HG03139 (cell line): ENCODE results near the gene LAMA1.

Experiments
- ATAC-seq: cut with Tn5 transposase; IDR thresholded peaks from one replicate; pipeline ENCODE4 v1.9.1; 2021; ENCODE audit not compliant: unreplicated experiment

Gene LAMA1

DNA sequence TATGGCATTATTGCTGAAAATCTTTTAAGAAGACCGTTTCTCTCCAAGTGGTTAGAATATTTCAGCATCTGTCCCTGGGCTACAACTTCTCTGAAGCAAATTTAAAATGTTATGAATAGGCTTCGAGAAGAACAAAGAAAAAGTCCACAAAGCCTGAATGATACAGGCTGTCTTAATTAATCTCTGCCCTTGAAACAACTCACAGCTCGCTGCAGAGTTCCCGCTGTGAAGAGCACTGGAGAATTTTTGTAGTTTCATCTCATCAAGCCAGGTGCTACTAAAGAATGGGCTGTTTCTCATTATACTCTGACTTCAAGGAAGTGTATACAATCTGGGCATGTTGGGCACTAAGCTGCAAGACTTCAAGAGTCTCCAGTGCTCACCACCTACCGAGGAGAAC is 67.6 kb downstream of the LAMA1 start:
- no peak for ATAC-seq

DNA sequence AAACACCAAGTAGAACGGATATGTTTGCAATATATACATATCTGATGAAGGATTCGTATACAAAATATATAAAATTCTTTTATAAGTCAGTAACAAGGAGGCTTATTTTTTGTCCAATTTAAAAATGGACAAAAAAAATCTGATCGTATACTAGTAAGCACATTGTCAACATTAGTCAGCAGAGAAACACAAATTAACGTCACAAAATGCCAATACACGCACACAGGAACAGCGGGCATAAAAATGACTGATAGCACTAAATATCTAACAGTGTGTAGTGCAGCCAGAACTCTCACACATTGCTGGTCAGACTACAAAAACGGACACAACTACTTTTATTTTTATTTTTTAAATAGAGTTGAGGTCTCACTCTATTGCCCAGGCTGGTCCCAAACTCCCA is 69.5 kb downstream of the LAMA1 start:
- ATAC-seq, result no peak

DNA sequence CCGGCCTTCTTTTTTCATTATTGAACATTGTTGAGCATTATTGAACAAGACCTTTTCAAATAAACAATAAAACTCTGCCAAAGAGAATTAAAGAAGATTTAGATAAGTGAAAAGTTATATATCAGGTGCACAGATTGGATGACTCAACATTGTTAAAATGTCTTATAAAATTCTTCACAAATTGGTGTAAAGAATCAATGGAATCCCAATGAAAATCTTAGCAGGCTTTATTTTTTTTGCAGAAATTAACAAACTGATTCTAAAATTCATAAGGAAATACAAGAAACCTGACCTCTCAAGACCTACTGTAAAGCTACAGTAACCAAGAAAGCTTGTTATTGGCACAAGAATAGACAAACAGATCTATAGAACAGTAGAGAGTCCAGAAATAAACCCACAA is 70.3 kb downstream of the LAMA1 start:
- no peak for ATAC-seq

DNA sequence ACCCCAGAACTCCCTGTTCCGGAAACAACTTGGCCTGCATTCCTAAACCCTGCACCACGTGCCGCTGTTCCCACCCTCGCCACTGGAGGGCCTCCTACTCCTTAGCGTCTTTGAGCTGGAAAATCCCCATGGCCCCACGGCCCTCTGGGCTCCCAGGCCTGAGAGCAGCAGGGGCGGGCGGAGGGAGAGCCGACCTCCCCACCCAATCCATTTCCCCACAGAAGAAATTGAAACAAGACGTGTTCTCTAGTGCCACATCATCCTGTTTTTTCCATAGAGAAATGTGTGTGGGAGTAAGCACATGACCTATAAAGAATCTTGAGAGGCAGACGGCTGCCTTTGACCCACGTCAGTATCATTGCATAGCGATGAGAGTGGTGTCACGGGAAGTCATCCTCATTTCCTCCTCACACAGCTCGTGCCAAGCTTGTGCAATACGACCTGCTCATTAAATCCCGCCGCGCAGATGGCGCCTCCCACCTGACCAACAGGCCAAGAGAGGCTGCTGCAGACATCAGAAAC is 79.2 kb downstream of the LAMA1 start:
- no peak for ATAC-seq

DNA sequence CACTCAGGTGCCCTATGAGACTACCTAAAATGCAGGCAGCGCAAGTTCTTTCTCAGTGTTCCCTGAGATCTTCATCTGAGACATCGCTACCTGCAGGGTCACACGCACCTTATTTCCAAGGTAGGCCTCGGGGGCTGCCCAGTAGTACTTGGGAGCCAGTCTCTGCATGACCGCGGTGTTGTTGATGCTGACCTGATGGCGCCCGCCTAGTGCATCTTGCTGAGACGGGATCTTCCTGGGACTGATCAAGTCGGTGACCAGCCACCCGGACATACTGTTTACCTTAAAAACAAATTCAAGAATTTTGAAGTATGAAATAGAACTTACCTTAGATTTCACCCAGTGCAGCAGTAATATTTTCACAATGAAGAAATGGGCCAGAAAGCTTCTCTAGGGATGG is 80.1 kb downstream of the LAMA1 start:
- ATAC-seq, result no peak

DNA sequence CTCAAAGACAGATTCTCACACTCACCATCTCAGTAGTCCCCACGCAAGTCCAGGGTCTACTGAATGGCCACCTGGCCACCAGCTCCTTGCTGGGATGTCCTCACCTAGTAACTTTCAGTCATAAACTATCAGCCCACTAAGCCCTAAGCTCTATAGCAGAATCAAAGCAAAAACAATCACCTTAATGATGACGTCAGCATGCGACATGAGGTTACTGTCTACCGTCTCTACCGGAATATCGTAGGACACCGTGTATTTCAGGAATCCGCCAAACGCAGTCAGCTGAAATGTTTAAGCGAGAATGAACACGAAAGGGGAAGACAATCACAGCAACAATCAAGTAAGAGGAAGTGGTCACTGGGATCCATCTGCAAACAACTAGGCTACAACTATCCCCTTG is 81.8 kb downstream of the LAMA1 start:
- ATAC-seq, result no peak

DNA sequence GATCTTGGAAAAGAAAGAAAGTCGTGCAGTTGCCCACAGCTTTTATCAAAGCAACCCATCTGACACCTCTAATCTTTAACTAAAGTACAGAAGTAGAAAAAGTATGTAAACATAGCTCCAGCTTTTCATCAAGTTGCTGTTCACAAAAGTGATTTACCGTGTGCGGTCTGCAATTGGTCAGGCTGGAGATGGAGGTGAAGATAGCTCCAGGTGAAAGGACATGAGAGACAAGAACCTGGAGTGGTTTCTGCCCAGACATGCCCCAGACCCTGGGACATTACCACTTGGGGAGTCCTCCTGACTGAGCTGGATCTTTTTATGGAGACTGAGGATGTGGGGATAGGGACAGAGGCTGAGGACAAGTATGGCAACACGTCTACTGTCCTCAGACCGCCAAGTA is 82.7 kb downstream of the LAMA1 start:
- no peak for ATAC-seq

DNA sequence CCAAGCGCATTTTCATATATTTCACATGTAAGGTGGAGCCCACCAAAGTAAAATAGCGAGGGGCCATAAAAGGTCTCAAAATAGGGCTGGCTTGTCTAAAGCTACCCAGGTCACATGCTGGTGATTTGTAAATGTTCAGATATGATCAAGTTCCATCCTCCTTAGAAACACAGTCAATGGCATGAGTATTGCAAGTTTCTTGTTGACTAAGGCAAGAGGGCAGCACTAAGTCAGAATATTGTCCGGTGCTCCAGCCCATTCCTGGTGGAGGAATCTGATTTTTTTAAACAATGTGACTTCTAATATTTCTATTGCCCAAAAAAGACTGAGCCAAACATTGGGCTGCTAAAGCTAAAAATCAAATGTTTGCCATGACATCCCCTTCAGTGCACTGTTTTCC is 85.1 kb downstream of the LAMA1 start:
- no peak for ATAC-seq

DNA sequence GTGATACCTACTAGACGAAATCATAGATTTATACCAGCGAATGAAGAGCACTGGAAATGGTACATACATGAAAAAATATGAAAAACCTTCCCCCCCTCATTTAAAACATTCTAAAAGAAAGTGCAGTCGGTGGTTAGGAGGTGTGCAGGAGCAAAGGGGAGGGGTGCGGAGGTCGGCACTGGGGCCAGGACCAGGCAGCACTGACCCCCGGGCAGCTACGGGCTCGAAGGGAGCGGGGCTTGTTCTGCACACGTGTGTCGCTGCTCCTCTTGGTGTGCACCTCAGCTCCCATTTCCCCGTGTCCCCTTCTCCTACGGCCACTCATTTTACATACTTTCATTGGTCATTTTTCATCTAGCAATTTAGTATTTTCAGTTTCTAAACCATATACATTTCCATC is 89.0 kb downstream of the LAMA1 start:
- no peak for ATAC-seq

DNA sequence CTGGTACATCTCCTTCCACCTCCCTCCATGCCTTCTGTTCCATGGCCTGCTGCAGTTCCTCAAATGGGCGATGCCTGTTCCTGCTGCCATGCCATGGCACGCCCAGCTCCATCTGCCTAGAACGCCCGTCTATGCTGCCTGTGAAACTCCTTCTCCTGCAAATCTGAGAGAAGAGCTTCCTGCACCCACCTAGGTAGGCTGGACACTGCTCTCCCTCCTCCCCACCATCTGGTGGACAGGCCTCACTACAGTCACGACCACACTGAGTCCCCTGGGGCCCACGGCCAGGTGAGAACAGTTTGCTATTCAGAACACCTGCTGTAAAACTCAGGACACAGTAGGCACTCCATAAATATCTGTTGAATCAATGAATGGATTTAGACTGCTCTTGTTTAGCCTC is 92.4 kb downstream of the LAMA1 start:
- ATAC-seq, result no peak

DNA sequence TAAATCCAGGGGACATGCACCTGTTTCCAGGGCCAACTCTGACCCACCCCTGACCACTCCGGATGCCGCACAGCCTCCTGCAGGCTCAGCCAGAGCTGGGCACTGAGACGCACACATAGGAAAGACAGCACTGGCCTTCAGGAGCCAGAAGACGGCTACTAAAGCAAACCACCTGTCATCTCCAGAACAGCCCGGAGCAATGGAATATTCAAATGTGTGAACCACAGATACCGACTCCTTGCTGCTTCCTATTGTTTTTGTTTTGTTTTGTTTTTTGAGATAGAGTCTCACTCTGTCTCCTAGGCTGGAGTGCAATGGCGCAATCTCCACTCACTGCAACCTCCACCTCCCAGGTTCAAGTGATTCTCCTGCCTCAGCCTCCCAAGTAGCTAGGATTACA is 94.0 kb downstream of the LAMA1 start:
- ATAC-seq, result no peak

DNA sequence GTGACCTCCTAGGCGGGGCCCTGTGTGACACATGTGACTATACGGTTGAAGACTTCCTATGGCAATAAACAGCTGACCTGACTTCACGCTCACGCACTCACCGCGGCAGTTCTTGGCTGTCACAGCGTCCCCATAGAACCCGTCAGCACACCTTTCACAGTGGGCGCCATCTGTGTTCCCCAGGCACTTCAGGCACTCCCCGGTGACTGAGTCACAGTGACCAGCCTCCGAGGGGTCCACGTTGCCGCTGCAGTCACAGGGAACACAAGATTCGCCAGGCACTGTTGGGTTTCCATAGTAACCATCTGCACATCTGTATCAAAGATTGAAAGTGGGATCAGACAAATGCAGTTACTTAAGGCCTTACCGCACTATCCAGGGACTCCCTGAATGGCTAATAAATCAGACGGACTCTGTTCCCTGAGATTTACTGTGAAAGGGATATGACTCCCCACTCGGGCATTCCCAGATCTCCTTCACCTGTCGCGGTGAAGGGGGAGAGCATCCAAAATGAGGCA is 94.5 kb downstream of the LAMA1 start:
- no peak for ATAC-seq

DNA sequence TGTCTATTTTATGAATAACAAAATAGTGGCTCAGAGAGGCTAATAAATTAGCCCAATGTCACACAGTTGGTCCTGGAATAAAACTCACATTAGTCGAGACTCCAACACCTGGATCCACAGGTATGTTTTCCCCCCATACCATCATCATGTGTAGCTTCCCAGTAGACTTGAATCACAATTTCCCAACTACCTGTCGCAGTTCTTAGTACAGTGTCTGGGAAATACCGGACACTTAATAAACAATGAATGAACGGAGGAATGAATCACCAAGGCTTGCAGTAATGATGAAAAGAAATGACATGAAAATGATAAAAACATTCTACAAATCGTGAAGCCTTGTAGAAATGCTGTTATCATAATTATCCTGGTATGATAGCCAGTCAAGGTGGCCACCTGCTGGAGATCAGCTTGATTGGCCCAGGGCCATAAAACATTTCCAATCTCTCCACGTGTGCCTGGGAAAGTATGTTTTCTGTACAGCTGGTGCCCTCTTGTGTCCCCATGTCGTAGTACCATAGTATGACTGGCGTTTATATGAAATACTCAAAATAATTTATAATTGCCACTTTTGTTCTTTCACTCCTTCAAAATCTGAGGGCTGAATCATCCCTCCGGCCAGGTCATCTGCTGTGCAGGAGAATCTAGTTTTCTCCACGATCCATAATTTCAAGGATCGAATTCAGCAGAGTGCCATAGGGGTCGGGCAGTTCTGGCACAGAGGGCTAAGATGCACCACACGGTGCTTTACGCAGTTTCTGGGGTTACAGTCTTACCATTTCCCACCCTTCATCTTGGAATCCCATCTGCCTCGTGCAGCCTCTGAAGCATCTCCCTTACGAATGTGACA is 95.4 kb downstream of the LAMA1 start:
- no peak for ATAC-seq

DNA sequence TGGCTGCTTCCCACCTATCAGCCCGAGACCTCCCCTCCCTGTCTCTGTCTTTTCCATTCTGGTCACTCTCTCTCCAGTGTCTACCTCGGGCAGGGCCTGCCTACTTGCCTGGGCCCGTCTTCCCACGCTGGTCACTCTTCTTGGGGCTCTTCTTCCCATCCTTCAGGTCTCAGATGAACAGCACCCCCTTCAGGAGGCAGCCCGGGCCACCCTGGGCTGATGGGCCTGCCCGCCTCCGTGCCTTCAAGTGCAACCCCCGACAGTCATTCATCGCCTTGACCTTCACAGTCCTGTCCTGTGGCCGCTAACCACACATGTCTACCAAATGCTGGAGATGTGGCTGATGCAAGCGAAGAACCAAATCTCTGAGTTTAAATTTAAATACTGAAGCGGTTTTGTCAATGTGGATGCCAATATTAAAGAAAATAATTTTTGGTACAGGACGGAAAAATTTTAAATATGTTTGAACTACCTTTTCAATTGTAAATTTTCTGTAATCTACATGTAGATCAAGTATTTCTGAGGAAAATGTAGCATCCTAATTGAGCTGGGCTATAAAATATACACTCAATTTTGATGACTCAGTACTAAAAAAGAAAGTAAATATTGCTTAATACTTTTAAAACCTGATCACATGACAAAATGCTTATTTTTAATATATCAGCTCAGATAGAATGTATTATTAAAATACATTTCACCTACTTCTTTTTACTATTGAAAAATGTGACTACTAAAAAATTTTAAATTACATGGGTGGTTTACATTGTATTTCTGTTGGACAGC is 96.4 kb downstream of the LAMA1 start:
- no peak for ATAC-seq

DNA sequence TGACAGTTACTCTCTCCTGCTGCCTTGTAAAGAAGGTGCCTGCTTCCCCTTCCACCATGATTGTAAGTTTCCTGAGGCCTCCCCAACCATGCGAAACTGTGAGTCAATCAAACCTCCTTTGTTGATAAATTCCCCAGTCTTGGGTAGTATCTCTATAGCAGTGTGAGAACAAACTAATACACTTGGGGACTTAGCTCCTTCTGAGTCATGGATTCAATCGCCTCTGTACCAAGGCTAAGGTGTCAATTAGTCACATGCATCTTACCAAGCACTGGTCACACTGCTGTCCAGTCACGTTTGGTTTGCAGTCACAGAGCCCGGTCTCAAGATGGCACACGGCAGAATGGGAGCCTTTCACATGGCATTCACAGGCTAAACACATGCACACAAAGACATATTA is 100.6 kb downstream of the LAMA1 start:
- no peak for ATAC-seq

DNA sequence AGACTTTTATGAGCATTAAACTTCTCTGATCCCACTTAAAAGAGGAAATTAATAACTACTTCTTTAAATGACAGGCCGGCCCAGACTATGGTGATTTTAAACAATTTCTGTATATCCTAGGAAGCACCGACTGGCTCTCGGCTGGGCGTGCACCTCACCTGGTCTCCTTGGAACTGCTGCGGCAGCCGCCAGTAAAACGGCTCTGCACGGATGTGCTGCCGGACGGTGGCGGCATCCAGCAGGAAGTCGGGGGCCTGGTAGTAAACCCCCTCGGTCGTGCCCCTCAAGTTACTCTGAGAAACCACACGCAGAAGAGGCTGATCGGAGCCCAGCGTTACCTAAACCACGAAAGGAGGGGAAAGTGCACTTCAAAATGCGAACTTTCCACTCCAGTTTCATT is 106.5 kb downstream of the LAMA1 start:
- no peak for ATAC-seq

DNA sequence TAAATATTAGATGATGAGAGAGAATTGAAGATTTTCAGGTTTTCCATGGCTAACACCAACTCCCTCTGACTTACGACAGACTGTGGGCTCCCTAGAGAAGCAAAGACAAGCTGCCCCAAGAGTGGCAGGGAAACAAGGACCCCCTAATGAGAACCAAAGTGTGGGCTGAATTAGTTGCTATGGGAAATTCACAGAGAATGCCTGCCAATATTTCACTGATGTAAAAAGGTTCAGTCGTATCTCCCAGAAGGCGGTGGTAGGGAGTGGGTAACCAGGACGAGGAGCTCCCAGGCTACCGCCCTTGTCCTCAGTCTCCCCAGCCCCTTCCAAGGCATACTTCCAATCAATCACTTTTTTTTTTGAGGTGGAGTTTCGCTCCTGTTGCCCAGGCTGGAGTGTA is 113.6 kb downstream of the LAMA1 start:
- ATAC-seq, result no peak

DNA sequence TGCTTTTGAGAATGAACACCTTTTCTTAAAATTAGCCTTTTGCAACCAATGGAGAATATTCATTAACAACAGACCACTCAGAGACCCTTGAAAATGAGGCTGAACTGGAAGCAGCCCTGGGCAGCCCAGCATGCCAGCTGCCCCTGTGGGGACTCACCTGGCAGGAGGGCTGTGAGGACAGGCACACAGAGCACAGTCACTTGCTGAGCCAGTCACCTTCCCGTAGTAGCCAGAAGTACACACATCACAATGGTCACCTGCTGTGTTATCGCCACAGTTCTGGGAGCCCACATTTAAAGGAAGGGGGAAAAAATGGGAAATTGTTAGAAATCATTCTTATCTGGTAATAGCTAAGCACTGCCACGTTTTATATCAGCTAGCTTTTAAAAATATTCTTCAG is 115.5 kb downstream of the LAMA1 start:
- ATAC-seq, result no peak

DNA sequence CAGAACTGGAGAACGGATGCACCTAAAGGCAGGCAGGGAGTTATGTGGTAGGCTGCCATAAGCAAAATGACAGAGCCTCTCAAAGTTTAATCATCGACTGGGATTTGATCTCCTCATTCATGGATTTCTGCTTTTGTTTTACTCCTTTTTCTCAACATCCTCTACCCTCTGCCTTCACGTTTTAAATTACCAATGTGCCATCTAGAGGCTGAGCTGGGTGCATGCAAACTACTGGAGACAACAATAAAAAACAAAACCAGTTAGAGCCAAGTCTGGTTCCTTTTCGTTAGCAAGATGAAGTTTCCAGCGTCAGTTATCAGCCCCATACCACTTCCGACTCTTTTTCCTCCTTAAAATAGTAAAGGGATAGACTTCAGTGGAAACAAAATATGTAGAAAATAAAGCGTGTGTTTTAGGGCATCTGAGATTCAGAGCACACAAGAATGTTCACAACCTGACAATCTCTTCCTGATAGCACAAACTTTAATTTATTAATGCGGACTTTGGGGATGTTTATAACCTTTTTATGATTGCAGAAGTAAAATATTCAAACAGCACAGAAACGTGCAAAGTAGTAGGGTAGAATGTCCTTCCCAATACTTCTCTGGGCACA is 117.0 kb downstream of the LAMA1 start:
- ATAC-seq, result no peak

DNA sequence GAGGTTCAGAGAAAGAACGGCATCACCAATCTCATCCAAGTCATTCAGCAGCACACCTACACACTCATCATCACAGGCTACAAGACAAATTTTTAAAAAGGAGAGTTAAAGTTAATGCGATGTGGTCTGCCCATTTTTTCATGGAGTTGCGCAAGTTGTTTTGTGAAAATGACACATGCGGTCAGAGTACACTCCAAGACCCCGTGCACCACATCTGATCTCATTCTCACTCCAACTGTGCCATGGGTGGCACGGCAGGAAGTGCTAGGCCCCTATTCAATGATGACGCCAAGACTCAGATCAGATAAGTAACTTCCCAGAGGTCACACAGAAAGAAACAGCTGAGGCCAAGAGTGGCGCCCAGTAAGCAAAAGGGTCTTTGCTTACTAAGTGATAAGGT is 119.8 kb downstream of the LAMA1 start:
- no peak for ATAC-seq

DNA sequence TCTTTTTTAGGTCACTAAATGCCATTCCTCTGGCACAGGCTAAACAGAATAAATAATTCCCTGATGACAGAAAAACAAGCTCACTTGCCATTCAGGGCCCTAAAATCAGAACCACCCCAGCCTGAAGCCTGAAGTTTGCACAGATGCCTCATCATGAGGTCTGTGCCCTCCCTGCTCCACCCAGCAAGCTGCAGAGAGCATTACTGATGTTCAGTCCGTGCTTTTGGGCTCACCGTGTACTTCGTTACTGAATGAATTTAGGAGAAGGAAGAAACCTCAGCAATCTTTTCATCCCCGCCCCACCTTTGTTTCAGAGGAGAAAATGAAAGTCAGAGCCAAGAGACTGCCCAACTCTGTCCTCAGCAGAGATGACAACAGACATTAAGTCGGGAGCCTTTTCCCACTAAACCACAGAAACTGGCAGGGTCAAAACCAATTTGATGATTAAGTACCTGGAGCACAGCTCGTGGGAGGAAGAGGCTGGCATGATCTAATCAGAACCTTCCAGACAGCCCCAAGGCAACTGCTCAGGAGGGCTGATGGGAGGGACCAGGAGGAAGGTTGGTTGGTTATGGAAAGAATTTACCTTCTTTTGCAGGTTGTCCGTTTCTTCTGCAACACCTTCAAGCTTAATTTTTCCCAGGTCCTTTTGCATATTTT is 122.7 kb downstream of the LAMA1 start:
- ATAC-seq, result no peak
